ENCODE data around the gene IL33. TPM values are rescaled to one million over a fixed set of nuclear protein-coding genes. Genes with fewer than 3 reads are reported as not detected.

Gene IL33
- polyA plus RNA-seq, 1 donor from 2014 or later: not detected

GRCh38 chr9:6216002-6216401 lies 395 bp downstream of the IL33 start:
- H3K79me2 ChIP-seq (replicated peaks; ENCODE audit: insufficient read depth, low read length): no peaks in the 10 kb centered on the region
- no peak overlapping the region for H2AFZ ChIP-seq (ENCODE audit: low read depth, low read length)
- no peaks in the 10 kb centered on the region for H3K36me3 ChIP-seq (ENCODE audit: insufficient read depth, low read length)
- H3K4me3 ChIP-seq (ENCODE audit: low read length): no peak overlapping the region
- TF ChIP-seq MXI1 (conservative IDR thresholded peaks at IDR 0.05; ENCODE audit: poor library complexity, severe bottlenecking) (no peak), TAF1 (IDR thresholded peaks at IDR 0.05; ENCODE audit: low read depth) (no peak), EP300 (conservative IDR thresholded peaks at IDR 0.05; ENCODE audit: poor library complexity, severe bottlenecking) (no peak), RAD21 (conservative IDR thresholded peaks at IDR 0.05) (no peak), REST (IDR thresholded peaks at IDR 0.05; ENCODE audit: borderline replicate concordance) (no peak), SMC3 (conservative IDR thresholded peaks at IDR 0.05; ENCODE audit: poor library complexity) (no peak), EZH2 (IDR thresholded peaks at IDR 0.05; ENCODE audit: borderline replicate concordance, insufficient read depth, low read length, poor library complexity, severe bottlenecking) (no peak), POLR2AphosphoS5 (IDR thresholded peaks at IDR 0.05) (no peak), CTCF (IDR thresholded peaks at IDR 0.05; ENCODE audit: poor library complexity, severe bottlenecking) (no peak)
- H3K9me2 ChIP-seq (ENCODE audit: insufficient read depth, low read length): no peaks in the 10 kb centered on the region
- no peaks in the 10 kb centered on the region for H4K20me1 ChIP-seq (ENCODE audit: insufficient read depth)
- no peak overlapping the region for H3K4me2 ChIP-seq (ENCODE audit: low read length)
- H3F3A ChIP-seq (ENCODE audit: insufficient read depth, low read length, poor library complexity, severe bottlenecking): no peaks in the 10 kb centered on the region
- H3K27ac ChIP-seq (ENCODE audit: low read length): no peak overlapping the region
- no peaks in the 10 kb centered on the region for H3K27me3 ChIP-seq (ENCODE audit: insufficient read depth, low read depth, low read length)
- no peaks in the 10 kb centered on the region for H3K9me3 ChIP-seq (ENCODE audit: low read length)
- H3K9ac ChIP-seq (ENCODE audit: low read length): no peak overlapping the region

- Histone ChIP-seq H3K27ac (ENCODE audit: low read length) (no peak overlapping the region), H3F3A (ENCODE audit: insufficient read depth, low read length, poor library complexity, severe bottlenecking) (no peaks in the 10 kb centered on the region), H3K9me2 (ENCODE audit: insufficient read depth, low read length) (no peaks in the 10 kb centered on the region), H3K36me3 (ENCODE audit: insufficient read depth, low read length) (no peaks in the 10 kb centered on the region), H3K9ac (ENCODE audit: low read length) (no peak overlapping the region), H3K4me2 (ENCODE audit: low read length) (no peak overlapping the region), H3K27me3 (ENCODE audit: insufficient read depth, low read depth, low read length) (no peaks in the 10 kb centered on the region), H2AFZ (ENCODE audit: low read depth, low read length) (no peak overlapping the region), H4K20me1 (ENCODE audit: insufficient read depth) (no peaks in the 10 kb centered on the region), H3K4me3 (ENCODE audit: low read length) (no peak overlapping the region), H3K79me2 (replicated peaks; ENCODE audit: insufficient read depth, low read length) (no peaks in the 10 kb centered on the region), H3K9me3 (ENCODE audit: low read length) (no peaks in the 10 kb centered on the region)
- TF ChIP-seq TAF1 (IDR thresholded peaks at IDR 0.05; ENCODE audit: low read depth) (no peak), CTCF (IDR thresholded peaks at IDR 0.05; ENCODE audit: poor library complexity, severe bottlenecking) (no peak), SMC3 (conservative IDR thresholded peaks at IDR 0.05; ENCODE audit: poor library complexity) (no peak), POLR2AphosphoS5 (IDR thresholded peaks at IDR 0.05) (no peak), EZH2 (IDR thresholded peaks at IDR 0.05; ENCODE audit: borderline replicate concordance, insufficient read depth, low read length, poor library complexity, severe bottlenecking) (no peak)
Measured at GRCh38 chr9:6216951-6217350, 1.3 kb downstream of the IL33 start.
